Embryonic facial prominence (tissue), 1 donor: Measurements from ENCODE around the gene CADPS2.

Source experiments
- DNase-seq: peaks from one replicate; pipeline ENCODE4 v3.0.0-alpha.2; 2016; ENCODE audit errors: extremely low spot score

Gene CADPS2

DNA sequence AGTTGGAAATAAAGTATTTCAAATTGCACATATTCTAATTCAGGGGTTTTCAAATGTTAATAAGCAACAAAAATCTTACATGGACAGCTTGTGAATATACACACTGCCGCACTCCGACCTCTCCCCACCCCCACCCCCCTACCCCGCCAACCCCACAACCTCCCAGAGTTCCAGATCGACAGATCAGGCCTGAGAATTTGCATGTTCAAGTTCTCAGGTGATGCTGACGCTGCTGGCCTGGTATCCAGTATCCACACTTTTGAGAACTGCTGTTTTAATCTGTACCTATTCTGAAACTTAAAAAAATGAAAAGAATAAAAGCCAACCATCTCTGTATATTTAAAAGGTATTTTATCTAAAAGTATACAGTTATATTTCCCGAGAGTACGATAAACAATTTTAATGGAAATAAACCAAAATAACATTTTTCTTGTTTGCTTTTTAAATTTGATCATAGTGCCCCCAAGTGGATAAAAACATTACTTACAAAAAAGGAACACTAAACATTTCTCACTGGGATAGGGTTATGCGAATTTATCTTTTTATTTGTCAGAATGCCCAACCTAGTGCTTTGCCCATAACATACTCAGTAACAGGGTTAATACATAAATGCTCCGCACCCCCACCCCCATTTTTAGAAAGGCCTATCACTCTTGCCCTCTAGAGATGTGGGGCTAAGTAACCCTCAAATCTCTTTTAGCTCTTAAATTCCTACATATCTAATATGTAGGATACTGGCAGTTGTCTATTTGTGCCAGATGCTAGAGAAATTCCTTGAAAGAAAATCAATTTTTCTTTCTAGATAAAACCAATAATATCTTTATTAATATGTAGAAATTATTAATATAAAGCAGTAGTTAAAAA is 353.6 kb downstream of the CADPS2 start:
- no peak for DNase-seq

- peak; percentile 27 for DNase-seq
Measured at GRCh38 chr7:122528879-122529481, 357.3 kb downstream of the CADPS2 start.

DNA sequence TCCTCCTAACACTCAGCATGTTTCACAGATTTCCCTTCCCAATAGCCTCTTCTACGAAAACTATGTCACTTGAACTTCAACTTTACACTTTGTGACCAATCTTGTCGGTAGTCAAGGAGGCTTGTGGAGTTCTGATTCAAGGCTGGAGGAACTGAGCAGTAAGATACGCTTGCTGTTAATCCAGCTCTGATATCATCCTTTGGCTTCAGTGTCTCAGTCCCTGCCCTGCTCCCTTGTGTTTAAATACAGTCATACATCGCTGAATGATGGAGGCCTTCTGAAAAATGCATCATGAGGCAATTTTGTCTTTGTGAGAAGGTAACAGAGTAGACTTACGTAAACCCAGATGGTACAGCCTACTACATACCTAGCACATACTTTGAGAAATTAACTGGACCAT is 360.9 kb downstream of the CADPS2 start:
- no peak for DNase-seq

DNA sequence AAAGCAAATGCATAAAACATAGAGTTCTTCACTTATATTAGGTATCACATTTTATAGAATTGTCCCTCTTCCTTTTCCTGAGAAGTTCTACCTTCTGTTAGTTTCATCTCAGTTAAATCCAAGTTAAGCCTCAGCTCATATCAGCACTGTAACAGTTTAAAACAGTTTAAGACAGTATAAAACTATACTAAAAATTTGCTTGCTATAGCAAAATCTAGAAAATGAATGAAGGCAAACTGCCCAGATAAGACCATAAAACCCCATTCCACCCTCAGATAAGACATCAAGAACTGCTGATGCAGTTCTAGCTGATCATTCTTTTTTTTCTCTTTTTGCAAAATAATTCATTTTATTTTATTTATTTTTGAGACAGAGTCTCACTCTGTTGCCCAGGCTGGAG is 364.5 kb downstream of the CADPS2 start:
- no peak for DNase-seq

DNA sequence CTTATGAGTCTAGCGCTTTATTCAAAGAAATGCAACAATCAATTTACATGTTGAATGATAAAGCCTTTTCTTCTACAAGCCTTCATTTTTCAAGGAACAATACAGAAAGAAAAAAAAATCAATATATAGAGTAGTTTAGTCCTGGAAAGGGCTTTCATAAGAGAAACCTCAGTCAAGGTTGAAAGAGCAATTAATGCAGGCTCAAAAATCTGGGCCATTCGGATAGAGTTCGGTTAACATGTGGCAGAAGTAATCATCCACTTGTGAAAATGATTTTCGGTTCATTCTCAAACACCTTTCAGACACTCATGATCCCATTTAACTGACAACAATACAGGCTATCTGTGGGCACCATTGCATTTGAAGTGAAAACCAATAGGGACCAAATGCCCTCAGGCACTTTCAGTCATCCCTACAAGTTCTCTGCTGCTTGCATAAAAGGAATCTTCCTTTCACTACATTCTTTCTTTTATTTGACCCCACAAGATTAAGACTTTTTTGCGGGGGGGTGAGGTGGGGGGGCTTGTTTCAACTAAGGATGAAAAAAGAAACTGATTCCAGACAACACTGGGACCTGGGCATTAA is 365.2 kb downstream of the CADPS2 start:
- DNase-seq = no peak

DNA sequence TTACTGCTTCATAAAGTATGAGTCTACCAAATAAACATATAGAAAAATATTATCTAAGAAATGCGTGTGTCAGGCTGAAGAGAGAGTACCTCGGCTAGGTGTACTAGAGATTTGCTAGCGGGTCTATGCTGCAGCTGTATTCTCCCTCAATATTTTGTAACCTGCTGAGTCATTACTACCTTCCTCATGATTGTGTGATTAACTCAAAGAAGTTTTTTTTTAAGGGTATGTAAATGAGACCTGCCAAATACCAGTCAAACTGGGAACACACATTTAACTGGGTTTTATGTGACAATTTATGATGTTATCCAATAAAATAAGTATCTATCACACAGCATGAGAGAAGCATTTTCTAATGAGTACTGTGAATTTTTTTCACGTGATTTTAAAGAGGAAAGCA is 367.8 kb downstream of the CADPS2 start:
- DNase-seq = no peak

GRCh38 chr7:122517576-122517975 is 368.7 kb downstream of the CADPS2 start:
- no peak for DNase-seq

GRCh38 chr7:122515404-122515803 is 370.9 kb downstream of the CADPS2 start:
- no peak for DNase-seq

GRCh38 chr7:122511268-122511667 is 375.0 kb downstream of the CADPS2 start:
- DNase-seq = no peak

DNA sequence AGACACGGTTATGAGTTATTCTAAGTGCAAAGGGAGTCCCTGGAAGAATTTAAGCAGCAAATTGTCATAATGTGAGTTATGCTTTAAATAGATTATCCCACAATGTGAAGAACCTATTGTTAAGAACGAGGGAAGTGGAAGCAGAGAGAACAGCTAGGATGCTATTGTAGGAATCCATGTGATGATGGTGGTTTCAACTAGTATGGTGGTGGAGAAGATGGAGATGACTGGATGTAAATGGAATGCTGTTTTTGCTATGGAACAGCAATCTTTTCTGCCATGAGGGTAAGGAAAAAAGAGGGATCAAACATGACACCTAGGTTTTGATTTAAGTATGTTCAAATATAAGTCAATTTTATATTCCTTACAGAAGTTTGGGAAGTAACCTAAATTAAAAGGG is 378.7 kb downstream of the CADPS2 start:
- DNase-seq = no peak

GRCh38 chr7:122492007-122492406 is 394.3 kb downstream of the CADPS2 start:
- DNase-seq = no peak

DNA sequence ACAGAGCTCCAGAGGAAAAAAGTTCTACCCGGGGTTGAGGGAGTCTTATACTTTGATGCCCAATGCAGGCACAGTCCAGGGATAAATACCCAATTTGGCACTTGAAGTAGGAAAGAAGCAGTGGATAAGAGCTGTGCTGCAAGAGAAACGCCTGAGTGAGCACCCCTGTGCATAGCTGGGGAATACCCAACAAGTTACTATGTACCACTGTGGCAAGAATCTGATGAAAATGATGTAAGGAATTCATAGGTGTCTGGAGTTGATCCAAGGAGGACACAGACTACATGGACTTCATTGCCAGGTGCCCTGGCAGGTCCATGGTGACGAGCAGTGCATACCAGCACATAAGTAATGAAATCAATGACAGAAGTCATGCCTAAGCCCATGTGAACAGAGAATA is 398.0 kb downstream of the CADPS2 start:
- DNase-seq = no peak

- no peak for DNase-seq
Measured at GRCh38 chr7:122487131-122487530, 399.1 kb downstream of the CADPS2 start.

GRCh38 chr7:122485856-122486255 is 400.4 kb downstream of the CADPS2 start:
- DNase-seq = no peak

DNA sequence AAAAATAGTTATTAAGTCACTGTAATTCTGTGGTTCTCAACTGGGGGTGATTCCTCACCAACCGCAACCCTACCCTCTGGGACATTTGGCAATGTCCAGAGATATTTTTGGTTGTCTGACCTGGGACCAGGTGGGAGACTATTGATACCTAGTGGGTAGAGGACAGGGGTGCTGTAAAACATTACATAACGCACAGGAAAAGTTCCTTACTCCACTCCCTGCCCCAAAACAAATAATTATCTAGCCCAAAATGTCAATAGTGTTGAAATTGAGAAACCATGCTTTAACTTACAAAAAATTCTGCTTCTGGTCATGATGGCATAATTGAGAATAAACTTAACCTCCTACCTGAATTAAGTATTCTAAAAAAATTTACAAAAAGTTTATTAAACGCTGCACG is 404.0 kb downstream of the CADPS2 start:
- no peak for DNase-seq

DNA sequence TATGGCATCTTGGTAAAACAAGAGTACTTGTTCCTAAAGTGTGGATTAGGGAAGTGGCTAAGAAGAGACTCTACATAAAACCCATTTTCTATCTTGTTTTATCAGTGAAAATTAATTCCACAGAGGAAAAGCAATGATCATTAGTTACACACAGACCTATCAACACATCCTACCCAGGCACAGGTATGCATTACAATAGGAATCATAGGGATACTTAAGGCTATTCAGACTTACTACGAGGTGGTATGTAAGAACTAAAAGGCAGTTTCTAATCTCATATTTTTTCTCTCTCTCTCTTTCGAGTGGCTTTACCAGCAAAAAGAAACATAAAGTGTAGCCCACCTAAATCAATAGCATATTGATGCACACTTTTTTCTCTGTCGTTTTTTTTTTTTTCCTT is 415.4 kb downstream of the CADPS2 start:
- DNase-seq = no peak

DNA sequence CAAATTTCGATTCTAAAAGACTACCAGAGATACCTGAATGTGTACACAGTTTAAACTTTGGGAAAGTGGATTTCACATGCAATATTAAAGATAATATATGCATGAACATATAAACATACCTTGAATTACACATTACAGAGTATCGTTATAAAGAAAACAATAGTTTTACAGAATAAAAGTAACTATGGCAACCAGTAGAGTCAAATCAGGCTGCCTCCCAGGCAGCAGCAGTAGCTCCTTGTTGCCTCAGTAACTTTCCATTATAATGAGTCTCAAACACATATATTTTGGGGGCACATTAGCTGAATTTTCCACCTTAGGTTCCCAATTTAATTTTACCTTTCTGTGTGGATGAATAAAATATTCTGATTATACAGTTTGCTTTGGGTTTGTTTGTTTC is 417.3 kb downstream of the CADPS2 start:
- no peak for DNase-seq

DNA sequence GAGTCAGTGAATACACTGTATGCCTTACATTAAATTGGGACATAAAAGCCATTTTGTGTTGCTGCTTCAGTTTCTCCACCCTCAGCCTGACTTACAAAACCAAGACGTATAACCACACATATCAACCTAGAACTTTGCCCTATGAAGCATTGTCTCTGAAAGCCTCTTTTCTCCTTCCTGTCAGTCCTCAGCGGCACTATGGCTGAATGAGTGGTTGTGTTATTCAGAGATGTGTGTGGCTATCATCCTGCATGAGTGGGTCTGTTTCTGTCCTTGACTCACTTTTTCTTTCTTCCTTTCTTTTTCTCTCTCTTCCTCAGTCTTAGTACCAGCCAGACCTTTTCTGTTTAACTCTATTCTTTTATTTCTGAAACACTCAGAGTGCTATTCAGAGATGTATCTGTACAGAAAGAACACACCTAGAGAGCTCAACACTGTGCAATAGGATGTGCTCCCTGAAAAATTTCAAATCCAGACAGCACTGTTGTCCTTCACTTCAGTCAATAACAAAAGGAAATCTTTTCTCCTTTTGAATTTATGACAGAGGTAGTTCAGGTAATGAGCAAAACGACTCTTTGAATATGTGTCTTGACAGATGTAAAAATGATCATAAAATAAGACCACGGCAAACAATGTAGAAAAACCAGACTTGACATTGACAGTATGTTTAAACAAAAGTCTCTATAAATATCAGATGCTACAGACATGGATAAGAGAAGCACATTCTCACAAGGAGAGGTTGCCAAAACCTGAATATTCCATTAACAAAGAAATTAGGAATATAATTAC is 418.4 kb downstream of the CADPS2 start:
- DNase-seq = no peak

DNA sequence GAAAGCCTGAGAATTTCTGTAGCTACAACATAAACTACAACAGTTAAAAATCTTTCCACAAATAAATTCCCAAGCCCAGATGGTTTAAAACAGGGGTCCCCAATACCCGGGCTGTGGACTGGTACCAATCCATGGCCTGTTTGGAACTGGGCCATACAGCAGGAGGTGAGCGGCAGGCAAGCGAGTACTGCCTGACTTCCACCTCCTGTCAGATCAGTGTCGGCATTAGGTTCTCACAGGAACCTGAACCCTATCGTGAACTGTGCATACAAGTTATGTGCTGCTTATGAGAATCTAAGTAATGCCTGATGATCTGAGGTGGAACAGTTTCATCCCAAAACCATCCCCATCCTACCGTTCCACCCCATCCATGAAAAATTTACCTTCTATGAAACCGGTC is 421.0 kb downstream of the CADPS2 start:
- DNase-seq = no peak

DNA sequence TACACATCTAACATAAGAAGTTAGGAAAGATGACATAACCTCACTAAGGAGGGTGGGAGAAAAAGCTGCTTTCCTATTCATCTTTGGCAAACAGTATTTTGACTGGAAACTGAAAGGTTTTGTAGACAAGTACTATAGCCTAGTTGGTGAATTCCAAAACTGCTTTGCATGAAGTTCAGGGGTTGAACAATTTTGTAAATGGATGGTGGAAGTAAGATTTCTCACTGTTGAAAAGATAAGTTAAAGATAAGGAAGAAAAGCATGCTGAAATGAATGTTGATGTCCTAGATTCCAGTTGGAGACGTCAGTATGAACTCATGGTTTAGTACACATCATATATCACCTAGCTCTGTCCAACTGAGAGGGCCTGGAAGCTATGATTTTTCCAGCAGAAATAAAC is 422.6 kb downstream of the CADPS2 start:
- no peak for DNase-seq

GRCh38 chr7:122460936-122461335 is 425.3 kb downstream of the CADPS2 start:
- no peak for DNase-seq

GRCh38 chr7:122457969-122458368 is 428.3 kb downstream of the CADPS2 start:
- DNase-seq = no peak
